ENCODE measurements around the gene ZCCHC3. TPM values are rescaled to one million over a fixed set of nuclear protein-coding genes. Genes with fewer than 3 reads are reported as not detected.
A peak's percentile ranks its signal among the peaks of the same experiment; 100 is the strongest.

The ZCCHC3 gene
- total RNA-seq, 1 donor, result 11.6 TPM

DNA sequence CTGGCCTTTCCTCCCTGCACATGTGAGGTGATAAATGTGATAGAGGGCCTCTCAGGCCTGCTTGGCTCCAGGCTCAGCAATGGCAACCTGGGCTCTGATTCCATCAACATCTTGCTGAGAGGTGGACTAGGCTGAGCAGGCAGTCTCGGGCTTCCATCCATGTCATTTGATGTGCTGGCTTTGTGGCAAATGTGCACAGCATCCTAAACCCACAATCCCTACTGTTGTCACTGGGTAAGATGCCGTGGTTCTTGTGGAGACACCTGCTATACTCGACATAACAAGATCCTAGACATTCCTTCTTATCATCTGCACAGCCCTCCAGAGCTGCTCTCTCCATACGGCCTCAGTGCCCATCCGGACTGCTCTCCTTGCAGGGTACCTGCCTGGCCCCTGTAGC is 2.8 kb upstream of the ZCCHC3 start:
- no peak for DNase-seq (ENCODE audit: low read depth)
- TF ChIP-seq CTCF (IDR thresholded peaks at IDR 0.05; ENCODE audit: insufficient read depth, low read length), result no peak
- H3K4me3 ChIP-seq (ENCODE audit: low read depth, low read length), result no peak overlapping the region

- no peak for DNase-seq (ENCODE audit: low read depth)
- TF ChIP-seq CTCF (IDR thresholded peaks at IDR 0.05; ENCODE audit: insufficient read depth, low read length), result no peak
- no peak overlapping the region for H3K4me3 ChIP-seq (ENCODE audit: low read depth, low read length)
These were observed 1.6 kb upstream of the ZCCHC3 start for GRCh38 chr20:295804-296203.

DNA sequence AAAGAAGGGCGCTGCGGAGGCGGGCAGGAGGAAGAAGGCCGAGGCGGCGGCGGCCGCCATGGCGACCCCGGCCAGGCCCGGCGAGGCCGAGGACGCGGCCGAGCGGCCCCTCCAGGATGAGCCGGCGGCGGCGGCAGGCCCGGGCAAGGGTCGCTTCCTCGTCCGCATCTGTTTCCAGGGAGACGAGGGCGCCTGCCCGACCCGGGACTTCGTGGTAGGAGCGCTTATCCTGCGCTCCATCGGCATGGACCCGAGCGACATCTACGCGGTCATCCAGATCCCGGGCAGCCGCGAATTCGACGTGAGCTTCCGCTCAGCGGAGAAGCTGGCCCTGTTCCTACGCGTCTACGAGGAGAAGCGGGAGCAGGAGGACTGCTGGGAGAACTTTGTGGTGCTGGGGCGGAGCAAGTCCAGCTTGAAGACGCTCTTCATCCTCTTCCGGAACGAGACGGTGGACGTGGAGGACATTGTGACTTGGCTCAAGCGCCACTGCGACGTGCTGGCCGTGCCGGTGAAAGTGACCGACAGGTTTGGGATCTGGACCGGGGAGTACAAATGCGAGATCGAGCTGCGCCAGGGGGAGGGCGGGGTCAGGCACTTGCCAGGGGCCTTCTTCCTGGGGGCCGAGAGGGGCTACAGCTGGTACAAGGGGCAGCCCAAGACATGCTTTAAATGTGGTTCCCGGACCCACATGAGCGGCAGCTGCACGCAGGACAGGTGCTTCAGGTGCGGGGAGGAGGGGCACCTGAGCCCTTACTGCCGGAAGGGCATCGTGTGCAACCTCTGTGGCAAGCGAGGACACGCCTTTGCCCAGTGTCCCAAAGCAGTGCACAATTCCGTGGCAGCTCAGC is 780 bp downstream of the ZCCHC3 start:
- TF ChIP-seq CTCF (IDR thresholded peaks at IDR 0.05; ENCODE audit: insufficient read depth, low read length), result no peak
- peak; percentile 67 for DNase-seq (ENCODE audit: low read depth)
- peak overlapping the region; percentile 98 for H3K4me3 ChIP-seq (ENCODE audit: low read depth, low read length)

GRCh38 chr20:298776-299391 is 1.5 kb downstream of the ZCCHC3 start:
- TF ChIP-seq CTCF (IDR thresholded peaks at IDR 0.05; ENCODE audit: insufficient read depth, low read length), result no peak
- no peak for DNase-seq (ENCODE audit: low read depth)
- H3K4me3 ChIP-seq (ENCODE audit: low read depth, low read length), result peak overlapping the region; percentile 98

DNA sequence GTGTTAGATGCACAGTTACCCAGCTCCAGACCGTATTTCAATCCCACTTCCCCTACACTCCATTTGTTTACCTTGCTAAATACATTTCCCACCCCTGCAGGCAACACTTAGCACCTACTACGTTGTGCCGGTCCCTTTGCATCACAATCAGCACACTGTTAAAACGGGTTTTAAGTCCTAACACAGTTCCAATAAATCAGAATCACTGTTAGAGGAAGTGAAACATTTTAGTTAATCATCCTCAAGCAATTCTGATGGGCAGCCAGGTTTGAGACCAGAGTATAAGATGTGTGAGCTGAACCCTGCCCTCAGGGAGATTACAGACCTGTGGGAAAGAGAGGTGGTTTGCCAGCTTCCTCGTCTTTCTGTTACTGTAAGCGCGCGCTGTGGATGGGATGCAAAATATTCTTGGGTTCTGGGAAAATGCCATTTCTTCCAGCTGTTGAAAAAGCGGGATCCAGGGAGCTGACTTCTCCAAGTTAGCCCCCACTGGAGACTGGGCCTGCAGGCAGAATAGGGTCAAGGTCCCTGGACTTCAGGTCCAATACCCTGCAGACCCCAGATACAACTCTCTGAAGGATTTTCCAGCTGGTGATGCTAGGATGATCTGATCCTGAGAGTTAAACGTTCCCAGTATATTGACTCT is 3.1 kb downstream of the ZCCHC3 start:
- TF ChIP-seq CTCF (IDR thresholded peaks at IDR 0.05; ENCODE audit: insufficient read depth, low read length), result no peak
- H3K4me3 ChIP-seq (ENCODE audit: low read depth, low read length), result peak overlapping the region; percentile 98
- DNase-seq (ENCODE audit: low read depth), result no peak

DNA sequence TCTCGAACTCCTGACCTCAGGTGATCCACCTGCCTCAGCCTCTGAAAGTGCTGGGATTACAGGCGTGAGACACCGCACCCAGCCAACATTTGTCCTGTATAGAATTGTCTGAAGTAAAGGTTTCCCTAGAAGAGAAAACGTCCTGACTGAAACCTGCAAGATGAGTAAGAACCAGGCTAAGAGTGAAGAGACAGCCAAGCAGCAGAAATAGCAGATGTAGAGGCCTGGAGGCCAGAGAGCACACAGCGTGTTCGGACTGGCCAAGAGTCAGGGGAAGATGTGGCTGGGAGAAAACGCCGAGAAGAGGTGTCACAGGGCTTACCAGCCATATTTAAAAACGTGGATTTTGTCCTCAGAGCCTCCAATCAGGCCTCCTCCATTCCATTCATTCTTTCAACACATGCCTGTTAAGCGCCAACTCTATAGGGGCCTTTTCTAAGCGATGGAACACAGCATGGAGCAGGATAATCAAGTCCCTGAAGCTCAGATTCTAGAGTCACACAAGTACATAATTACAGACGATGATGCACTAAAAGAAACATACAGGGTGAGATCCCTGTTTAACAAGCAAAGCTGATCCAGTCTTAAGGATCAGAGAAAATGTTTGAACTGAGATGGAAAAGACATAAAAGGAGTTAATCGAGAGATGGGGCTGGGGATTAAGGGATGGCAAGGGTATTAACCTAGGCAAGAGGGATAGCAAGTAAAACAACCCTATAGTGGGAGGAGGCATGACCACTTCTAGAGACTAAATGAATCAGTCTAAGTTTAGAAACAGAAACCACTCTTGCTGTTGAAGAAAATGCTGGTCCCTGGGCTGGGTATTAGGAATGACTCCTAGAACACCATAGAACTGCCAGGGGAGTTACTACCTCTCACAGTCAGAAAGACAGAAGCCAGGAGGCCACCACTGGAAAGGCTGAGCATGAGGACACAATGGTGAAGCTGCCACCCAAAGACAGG is 4.8 kb downstream of the ZCCHC3 start:
- no peak for DNase-seq (ENCODE audit: low read depth)
- no peak overlapping the region for H3K4me3 ChIP-seq (ENCODE audit: low read depth, low read length)
- TF ChIP-seq CTCF (IDR thresholded peaks at IDR 0.05; ENCODE audit: insufficient read depth, low read length), result no peak
